ENCODE results near the gene WIPF3. TPM values are rescaled to one million over a fixed set of nuclear protein-coding genes. Genes with fewer than 3 reads are reported as not detected.

Gene WIPF3
- total RNA-seq, 1 experiment from 2014 or later: 0.26 TPM

DNA sequence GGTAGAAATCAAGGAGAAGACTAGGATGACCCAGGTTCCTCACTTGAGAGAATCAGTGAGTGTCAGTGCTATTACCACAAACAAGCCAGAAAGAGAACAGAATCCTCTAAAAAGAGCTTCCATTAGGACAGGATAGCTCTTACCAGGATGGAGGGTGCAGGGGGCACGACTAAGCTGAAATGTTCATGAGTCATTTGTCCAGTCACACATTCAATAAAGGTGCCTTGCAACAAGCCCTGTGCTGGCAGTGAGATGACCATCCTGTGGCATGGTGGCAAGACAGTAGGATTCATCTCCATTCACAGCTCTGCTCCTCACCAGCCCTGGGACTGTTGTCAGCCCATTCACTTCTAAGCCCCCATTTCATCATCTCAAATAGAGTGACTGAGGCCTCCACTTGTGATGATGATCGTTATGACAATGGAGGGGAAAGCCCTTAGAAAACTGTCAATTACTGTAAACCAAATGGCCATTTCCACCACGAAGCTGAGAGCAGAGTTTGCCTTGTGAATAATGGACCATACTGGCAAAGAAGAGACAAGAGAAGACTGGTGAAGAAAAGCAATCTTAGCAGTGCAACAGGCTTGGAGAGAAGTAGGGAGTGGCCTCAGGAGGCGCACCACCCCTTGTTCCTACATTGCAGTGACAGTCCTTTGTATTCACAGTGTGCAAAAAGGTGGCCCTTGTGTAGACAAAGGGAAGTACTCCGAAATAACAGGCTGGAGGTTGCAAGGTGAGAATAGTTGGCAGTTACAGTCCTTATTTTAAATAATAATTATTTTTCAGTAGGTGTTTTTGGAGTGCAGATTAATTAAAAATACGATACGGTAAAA, 9.0 kb upstream of the WIPF3 start:
- intact Hi-C loops (cut with micrococcal nuclease; ENCODE audit: unreplicated experiment): no loop called here
- Histone ChIP-seq H3K27me3 (ENCODE audit: insufficient read depth, low read depth) (0 out of 2 replicates have a peak, but pooled peaks cover 3% of the 10 kb centered on the region), H3K27ac (no peak overlapping the region), H4K20me1 (ENCODE audit: insufficient read depth) (no peaks in the 10 kb centered on the region), H2AFZ (no peak overlapping the region), H3K4me2 (no peak overlapping the region), H3K4me1 (replicated peaks; ENCODE audit: insufficient read depth) (no peaks in the 10 kb centered on the region), H3K9me2 (ENCODE audit: insufficient read depth) (no peaks in the 10 kb centered on the region), H3K36me3 (ENCODE audit: low read depth) (no peaks in the 10 kb centered on the region), H3F3A (ENCODE audit: insufficient read depth, low read depth) (no peaks in the 10 kb centered on the region), H3K9me3 (ENCODE audit: insufficient read depth, low read depth) (no peaks in the 10 kb centered on the region), H3K4me3 (no peak overlapping the region), H3K79me2 (ENCODE audit: low read depth) (no peaks in the 10 kb centered on the region)
- POLR2A ChIA-PET (ENCODE audit: unreplicated experiment): interaction anchor here (0.5 kb wide), 1 partner anchor 22 kb away, joined by 8 read pairs; no protein-coding TSS in a partner anchor
- DNase-seq: peak in 1 of 2 experiments; percentile 21
- TF ChIP-seq EZH2 (IDR thresholded peaks at IDR 0.05; ENCODE audit: low read depth): no peak
- no peak for TF ChIP-seq CTCF (conservative IDR thresholded peaks at IDR 0.05)
- CTCF ChIA-PET: no interaction called here
- no TSS peak for BruUV-seq (replicated peaks)

DNA sequence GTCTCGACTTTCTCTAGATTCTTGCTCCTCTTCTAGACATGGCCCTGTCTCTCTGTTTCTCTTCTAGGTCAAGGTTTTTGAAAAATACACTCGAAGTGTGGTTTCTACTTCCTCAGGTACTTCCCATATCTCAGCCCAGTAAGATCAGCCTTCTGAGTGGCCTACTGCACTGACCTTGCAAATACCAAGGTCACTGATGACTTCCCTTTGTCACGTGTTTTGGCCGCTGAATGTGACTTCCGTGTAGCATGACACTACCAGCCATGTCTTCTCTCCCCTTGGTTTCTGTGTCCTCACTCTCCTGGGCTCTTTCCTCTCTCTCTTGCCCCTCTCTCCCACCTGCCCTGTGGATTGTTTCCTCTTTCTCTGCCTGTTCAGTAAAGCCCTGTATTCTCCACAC, 7.9 kb upstream of the WIPF3 start:
- Histone ChIP-seq H3F3A (ENCODE audit: insufficient read depth, low read depth) (no peaks in the 10 kb centered on the region), H4K20me1 (ENCODE audit: insufficient read depth) (no peaks in the 10 kb centered on the region), H3K9me2 (ENCODE audit: insufficient read depth) (no peaks in the 10 kb centered on the region), H3K4me3 (no peak overlapping the region), H3K4me1 (replicated peaks; ENCODE audit: insufficient read depth) (no peaks in the 10 kb centered on the region), H2AFZ (no peak overlapping the region), H3K27me3 (ENCODE audit: insufficient read depth, low read depth) (0 out of 2 replicates have a peak, but pooled peaks cover 4% of the 10 kb centered on the region), H3K4me2 (no peak overlapping the region), H3K36me3 (ENCODE audit: low read depth) (no peaks in the 10 kb centered on the region), H3K27ac (no peak overlapping the region), H3K79me2 (ENCODE audit: low read depth) (no peaks in the 10 kb centered on the region), H3K9me3 (ENCODE audit: insufficient read depth, low read depth) (no peaks in the 10 kb centered on the region)
- TF ChIP-seq EZH2 (IDR thresholded peaks at IDR 0.05; ENCODE audit: low read depth) (no peak), CTCF (conservative IDR thresholded peaks at IDR 0.05) (no peak)
- intact Hi-C loops (cut with micrococcal nuclease; ENCODE audit: unreplicated experiment): no loop called here
- DNase-seq: no peak
- ChIA-PET CTCF (no interaction called here), POLR2A (ENCODE audit: unreplicated experiment) (no interaction called here)
- BruUV-seq (replicated peaks): no TSS peak

DNA sequence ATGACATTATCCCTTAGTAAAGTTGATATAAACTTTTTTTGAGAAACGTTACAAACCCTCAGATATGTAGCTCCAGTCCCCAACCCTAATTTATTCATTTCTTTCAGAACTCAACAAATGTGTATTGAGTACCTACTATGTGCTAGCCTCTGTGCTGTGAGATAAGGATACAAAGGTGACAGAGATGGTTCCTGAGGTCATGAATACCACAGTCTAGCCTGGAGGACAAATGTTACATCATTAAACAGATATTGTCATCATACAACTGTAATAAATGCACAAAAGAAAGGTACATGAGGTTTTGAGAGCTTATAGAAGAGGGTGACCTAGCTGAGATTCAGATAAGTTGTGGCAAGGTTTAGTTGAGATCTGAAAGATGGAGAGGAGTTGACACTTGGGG, 4.4 kb upstream of the WIPF3 start:
- no peaks in the 10 kb centered on the region for H4K20me1 ChIP-seq (ENCODE audit: insufficient read depth)
- no peaks in the 10 kb centered on the region for H3F3A ChIP-seq (ENCODE audit: insufficient read depth, low read depth)
- intact Hi-C loops (cut with micrococcal nuclease; ENCODE audit: unreplicated experiment): no loop called here
- no peaks in the 10 kb centered on the region for H3K9me2 ChIP-seq (ENCODE audit: insufficient read depth)
- BruUV-seq (replicated peaks): no TSS peak
- no peaks in the 10 kb centered on the region for H3K9me3 ChIP-seq (ENCODE audit: insufficient read depth, low read depth)
- no peak overlapping the region for H3K4me2 ChIP-seq
- H3K36me3 ChIP-seq (ENCODE audit: low read depth): no peaks in the 10 kb centered on the region
- DNase-seq: no peak
- TF ChIP-seq EZH2 (IDR thresholded peaks at IDR 0.05; ENCODE audit: low read depth) (no peak), CTCF (conservative IDR thresholded peaks at IDR 0.05) (no peak)
- no peaks in the 10 kb centered on the region for H3K79me2 ChIP-seq (ENCODE audit: low read depth)
- no peaks in the 10 kb centered on the region for H3K4me1 ChIP-seq (replicated peaks; ENCODE audit: insufficient read depth)
- POLR2A ChIA-PET (ENCODE audit: unreplicated experiment): no interaction called here
- CTCF ChIA-PET: interaction anchor here (0.7 kb wide), 1 partner anchor 37 kb away, joined by 4 read pairs; no protein-coding TSS in a partner anchor
- H3K27me3 ChIP-seq (ENCODE audit: insufficient read depth, low read depth): peaks cover 11% of the 10 kb centered on the region; the same call in 1 of the 2 replicates
- no peak overlapping the region for H3K27ac ChIP-seq
- H3K4me3 ChIP-seq: no peak overlapping the region
- H2AFZ ChIP-seq: no peak overlapping the region
